ENCODE results near the gene SART1.

Gene SART1

DNA sequence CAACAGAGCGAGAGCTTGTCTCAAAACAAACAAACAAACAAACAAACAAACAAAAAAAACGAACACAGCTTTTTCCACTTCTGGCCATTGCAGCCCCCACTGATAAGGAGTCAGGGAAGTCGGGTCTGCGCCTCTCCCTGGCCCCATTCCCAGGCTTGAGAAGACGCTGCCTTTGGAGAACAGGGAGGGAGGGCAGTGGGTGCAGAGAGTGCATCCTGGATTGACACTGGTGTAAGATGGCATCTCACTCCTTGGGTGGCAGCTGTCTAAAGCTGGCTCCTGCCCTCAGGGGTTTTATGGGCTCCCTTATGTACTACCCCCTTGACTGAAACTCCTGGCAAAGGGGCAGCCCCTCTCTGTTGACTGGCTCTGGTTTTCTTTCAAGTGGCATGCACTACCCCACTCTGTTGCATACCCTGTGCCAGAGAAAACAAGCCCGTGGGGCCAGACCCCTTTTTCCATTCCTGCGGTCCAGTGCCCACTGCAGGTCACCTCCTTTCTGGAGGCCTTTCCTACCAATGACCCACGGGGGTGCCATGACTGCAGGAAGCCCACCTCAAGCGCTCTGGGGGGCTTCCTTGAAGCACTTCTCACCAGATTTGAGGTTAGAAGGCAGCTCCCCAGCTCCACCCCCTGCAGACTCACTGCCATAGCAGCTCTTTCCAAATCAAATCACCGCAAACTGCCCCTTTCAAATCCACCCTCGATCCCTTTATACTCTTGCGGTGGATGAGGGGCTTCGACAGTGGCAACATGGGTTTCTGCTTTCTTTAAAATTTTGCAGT lies 29.6 kb upstream of the SART1 start:
- no peak for DNase-seq (ENCODE audit: low read depth)
- no peak overlapping the region for H3K4me3 ChIP-seq (ENCODE audit: control insufficient read depth, low read depth, low read length)
- TF ChIP-seq, protein P1, sequence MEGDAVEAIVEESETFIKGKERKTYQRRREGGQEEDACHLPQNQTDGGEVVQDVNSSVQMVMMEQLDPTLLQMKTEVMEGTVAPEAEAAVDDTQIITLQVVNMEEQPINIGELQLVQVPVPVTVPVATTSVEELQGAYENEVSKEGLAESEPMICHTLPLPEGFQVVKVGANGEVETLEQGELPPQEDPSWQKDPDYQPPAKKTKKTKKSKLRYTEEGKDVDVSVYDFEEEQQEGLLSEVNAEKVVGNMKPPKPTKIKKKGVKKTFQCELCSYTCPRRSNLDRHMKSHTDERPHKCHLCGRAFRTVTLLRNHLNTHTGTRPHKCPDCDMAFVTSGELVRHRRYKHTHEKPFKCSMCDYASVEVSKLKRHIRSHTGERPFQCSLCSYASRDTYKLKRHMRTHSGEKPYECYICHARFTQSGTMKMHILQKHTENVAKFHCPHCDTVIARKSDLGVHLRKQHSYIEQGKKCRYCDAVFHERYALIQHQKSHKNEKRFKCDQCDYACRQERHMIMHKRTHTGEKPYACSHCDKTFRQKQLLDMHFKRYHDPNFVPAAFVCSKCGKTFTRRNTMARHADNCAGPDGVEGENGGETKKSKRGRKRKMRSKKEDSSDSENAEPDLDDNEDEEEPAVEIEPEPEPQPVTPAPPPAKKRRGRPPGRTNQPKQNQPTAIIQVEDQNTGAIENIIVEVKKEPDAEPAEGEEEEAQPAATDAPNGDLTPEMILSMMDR (conservative IDR thresholded peaks at IDR 0.05; ENCODE audit: control insufficient read depth, insufficient read depth, low read depth, low read length) = no peak

DNA sequence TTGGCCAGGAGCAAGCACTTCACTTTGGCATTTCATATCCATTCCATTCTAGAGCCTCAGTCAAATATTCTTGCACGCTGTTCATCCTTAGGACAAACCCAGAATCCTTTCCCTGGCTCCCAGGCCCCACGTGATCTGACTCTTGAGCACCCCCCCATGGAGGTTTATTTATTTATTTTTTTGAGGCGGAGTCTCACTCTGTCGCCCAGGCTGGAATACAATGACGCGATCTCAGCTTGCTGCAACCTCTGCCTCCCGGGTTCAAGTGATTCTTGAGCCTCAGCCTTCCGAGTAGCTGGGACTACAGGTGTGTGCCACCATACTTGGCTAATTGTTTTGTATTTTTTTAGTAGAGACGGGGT lies 29.0 kb upstream of the SART1 start:
- TF ChIP-seq, protein P1 (conservative IDR thresholded peaks at IDR 0.05; ENCODE audit: control insufficient read depth, insufficient read depth, low read depth, low read length) = no peak
- H3K4me3 ChIP-seq (ENCODE audit: control insufficient read depth, low read depth, low read length) = no peak overlapping the region
- DNase-seq (ENCODE audit: low read depth) = no peak

DNA sequence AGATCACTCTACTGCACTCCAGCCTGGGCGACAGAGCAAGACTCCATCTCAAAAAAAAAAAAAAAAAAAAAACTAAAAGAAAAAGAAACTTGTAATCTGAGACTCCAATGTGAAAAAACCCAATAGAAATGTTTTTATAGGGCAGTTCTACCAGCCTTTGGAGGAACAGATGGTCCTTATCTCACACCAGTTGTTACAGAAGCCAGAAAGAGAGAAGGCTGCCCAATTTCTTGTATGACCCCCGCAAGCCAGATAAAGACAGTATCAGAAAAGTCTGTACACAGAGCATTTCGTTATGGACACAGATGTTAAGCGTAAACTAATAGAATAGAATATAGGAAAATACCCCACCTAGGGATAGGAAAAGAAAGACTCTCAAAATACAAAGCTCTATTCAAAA lies 27.5 kb upstream of the SART1 start:
- no peak for DNase-seq (ENCODE audit: low read depth)
- H3K4me3 ChIP-seq (ENCODE audit: control insufficient read depth, low read depth, low read length) = no peak overlapping the region
- TF ChIP-seq, protein P1 (conservative IDR thresholded peaks at IDR 0.05; ENCODE audit: control insufficient read depth, insufficient read depth, low read depth, low read length) = no peak

DNA sequence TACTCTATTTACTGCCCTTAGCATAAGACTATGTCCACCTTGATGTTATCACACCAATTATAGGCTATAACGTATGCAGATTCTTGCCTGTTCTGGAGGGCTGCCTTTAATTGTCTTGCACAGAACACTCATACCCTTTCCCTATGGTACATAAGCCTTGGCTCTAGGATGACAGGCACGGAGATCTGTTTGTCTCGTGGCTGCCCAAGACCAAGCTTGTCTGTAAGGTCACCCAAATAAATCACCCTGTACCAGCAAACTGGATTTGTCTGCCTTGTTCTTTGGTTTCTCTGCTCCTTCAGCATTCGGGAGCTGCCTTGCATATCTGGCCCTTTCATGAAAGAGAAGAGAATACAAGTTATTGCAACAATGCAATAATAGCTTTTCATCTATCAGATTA lies 23.8 kb upstream of the SART1 start:
- DNase-seq (ENCODE audit: low read depth) = no peak
- no peak overlapping the region for H3K4me3 ChIP-seq (ENCODE audit: control insufficient read depth, low read depth, low read length)
- TF ChIP-seq, protein P1 (conservative IDR thresholded peaks at IDR 0.05; ENCODE audit: control insufficient read depth, insufficient read depth, low read depth, low read length) = no peak

DNA sequence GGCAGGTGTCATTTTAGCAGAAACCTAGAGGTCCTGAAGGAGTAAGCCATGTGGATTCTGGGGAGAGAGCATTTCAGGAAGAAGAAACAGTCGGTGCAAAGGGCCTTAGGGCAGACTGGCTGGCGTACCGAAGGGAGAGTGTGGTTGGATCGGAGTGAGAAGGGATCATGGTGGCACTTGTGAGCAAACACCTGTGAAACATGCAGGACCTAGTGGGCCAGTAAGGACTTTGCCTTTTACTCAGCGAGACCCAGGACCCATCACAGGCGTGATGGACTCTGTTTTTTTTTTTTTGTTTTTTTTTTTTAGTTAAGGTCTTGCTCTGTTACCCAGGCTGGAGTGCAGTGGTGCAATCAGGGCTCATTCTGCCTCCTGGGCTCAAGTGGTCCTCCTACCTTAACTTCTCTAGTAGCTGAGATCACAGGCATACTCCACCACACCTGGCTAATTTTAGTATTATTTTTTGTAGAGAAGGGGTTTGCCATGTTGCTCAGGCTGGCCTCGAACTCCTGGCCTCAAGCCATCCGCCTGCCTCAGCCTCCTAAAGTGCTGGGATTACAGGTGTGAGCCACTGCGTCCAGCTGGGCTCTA lies 19.7 kb upstream of the SART1 start:
- DNase-seq (ENCODE audit: low read depth) = no peak
- TF ChIP-seq, protein P1 (conservative IDR thresholded peaks at IDR 0.05; ENCODE audit: control insufficient read depth, insufficient read depth, low read depth, low read length) = no peak
- peak overlapping the region; percentile 1 for H3K4me3 ChIP-seq (ENCODE audit: control insufficient read depth, low read depth, low read length)

DNA sequence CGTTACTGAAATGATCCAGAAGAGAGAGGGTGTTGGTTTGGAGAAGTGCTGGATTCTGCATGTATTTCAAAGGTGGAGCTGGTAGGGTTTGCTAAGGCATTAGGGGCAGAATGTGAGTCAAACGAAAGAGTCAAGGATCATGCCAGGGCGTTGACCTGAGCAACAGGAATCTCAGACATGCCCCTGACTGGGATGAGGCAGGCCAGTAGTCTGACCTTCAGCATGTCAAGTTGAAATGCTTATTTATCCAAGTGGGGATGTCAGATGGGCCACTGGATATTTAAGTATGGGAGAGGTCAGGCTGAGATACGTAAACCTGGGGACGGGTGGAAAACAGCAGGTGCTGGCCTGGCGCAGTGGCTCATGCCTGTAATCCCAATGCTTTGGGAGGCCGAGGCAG lies 19.0 kb upstream of the SART1 start:
- DNase-seq (ENCODE audit: low read depth) = no peak
- TF ChIP-seq, protein P1 (conservative IDR thresholded peaks at IDR 0.05; ENCODE audit: control insufficient read depth, insufficient read depth, low read depth, low read length) = no peak
- no peak overlapping the region for H3K4me3 ChIP-seq (ENCODE audit: control insufficient read depth, low read depth, low read length)
